Left forelimb (tissue), 1 donor: ENCODE measurements around the gene GPLD1.

Experiments used
- DNase-seq: peaks from one replicate; pipeline ENCODE4 v3.0.0-alpha.2; 2018; ENCODE audit warnings: low spot score

Gene GPLD1

GRCh38 chr6:24381476-24382219 lies 107.7 kb downstream of the GPLD1 start:
- no peak for DNase-seq

DNA sequence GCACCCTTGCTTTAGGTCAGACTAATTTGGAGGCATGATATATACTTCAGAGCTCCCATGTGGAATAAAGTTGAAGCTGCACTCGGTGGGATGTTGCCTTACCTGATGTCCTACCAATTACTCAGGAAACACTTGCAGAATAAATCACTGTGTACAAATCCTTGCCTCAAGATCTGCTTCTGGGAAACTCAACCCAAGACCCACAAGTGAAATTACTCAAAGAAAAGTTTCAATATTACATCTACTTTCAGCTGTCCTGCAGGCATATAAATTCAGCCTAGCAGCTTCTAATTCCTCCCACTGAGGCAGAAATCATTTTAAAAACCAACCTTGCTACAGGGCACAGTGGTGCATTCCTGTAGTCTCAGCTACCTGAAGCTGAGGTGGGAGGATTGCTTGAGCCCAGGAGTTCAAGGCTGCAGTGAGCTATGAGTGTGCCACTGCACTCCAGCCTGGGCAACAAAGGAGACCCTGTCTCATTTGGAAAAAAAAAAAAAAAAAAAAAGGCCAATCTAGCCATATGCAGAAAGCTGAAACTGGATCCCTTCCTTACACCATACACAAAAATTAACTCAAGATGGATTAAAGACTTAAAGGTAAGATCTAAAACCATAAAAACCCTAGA lies 110.8 kb downstream of the GPLD1 start:
- DNase-seq: no peak
